Activated gamma-delta T cell treated with Interleukin-2 at 50 U/mL for 16 hours (primary cell): ENCODE data around the gene GOLT1B.

Experiments
- DNase-seq: peaks from one replicate; pipeline ENCODE4 v3.0.0-alpha.2; 2020

Gene GOLT1B

GRCh38 chr12:21526053-21526452 lies 24.5 kb downstream of the GOLT1B start, which contains the start of gene SPX:
Gene SPX, plus strand, starts transcription at chr12:21526296. Its CDS starts 177 bp downstream, at chr12:21526473.
- DNase-seq = no peak

- DNase-seq = no peak
These were observed 25.2 kb downstream of the GOLT1B start for GRCh38 chr12:21526721-21527345.

GRCh38 chr12:21527451-21528180 lies 26.0 kb downstream of the GOLT1B start:
- DNase-seq = peak; percentile 50

- no peak for DNase-seq
These were observed 27.4 kb downstream of the GOLT1B start for GRCh38 chr12:21528953-21529352.

- DNase-seq = no peak
These were observed 27.9 kb downstream of the GOLT1B start for GRCh38 chr12:21529456-21529855.

GRCh38 chr12:21538061-21538653 lies 36.6 kb downstream of the GOLT1B start:
- DNase-seq = no peak

GRCh38 chr12:21539797-21540196 lies 38.2 kb downstream of the GOLT1B start:
- DNase-seq = no peak

- DNase-seq = no peak
These were observed 40.2 kb downstream of the GOLT1B start for GRCh38 chr12:21541773-21542172.

GRCh38 chr12:21542403-21542802 lies 40.8 kb downstream of the GOLT1B start:
- no peak for DNase-seq

- no peak for DNase-seq
These were observed 41.6 kb downstream of the GOLT1B start for GRCh38 chr12:21543151-21543550.

- DNase-seq = no peak
These were observed 44.0 kb downstream of the GOLT1B start for GRCh38 chr12:21545557-21545956.

- DNase-seq = no peak
These were observed 45.1 kb downstream of the GOLT1B start for GRCh38 chr12:21546716-21547115.

- no peak for DNase-seq
These were observed 45.8 kb downstream of the GOLT1B start for GRCh38 chr12:21547437-21547836.

GRCh38 chr12:21551841-21552465 lies 50.4 kb downstream of the GOLT1B start:
- DNase-seq = no peak

GRCh38 chr12:21552635-21553328 lies 51.2 kb downstream of the GOLT1B start:
- no peak for DNase-seq

- no peak for DNase-seq
These were observed 51.7 kb downstream of the GOLT1B start for GRCh38 chr12:21553329-21553675.

- no peak for DNase-seq
These were observed 56.6 kb downstream of the GOLT1B start for GRCh38 chr12:21558100-21558679.

GRCh38 chr12:21559855-21560569 lies 58.4 kb downstream of the GOLT1B start:
- no peak for DNase-seq

- DNase-seq = no peak
These were observed 59.6 kb downstream of the GOLT1B start for GRCh38 chr12:21561158-21561557.

GRCh38 chr12:21562859-21563258 lies 61.3 kb downstream of the GOLT1B start:
- no peak for DNase-seq

GRCh38 chr12:21566223-21566906 lies 64.8 kb downstream of the GOLT1B start:
- no peak for DNase-seq
